Measurements from ENCODE around the gene SEPTIN8.

GRCh38 chr5:132785365-132785764, 8.3 kb upstream of the SEPTIN8 start:
- TF ChIP-seq ETV6 (CRISPR knock-in tag; conservative IDR thresholded peaks at IDR 0.05) (no peak), SETDB1 (CRISPR knock-in tag; IDR thresholded peaks at IDR 0.05; ENCODE audit: borderline replicate concordance) (no peak), ELF3 (CRISPR knock-in tag; IDR thresholded peaks at IDR 0.05) (no peak), TAF15 (IDR thresholded peaks at IDR 0.05; ENCODE audit: low read depth, low read length, poor library complexity, severe bottlenecking) (no peak), RFX5 (IDR thresholded peaks at IDR 0.05; ENCODE audit: low read depth, low read length) (no peak), BHLHE40 (IDR thresholded peaks at IDR 0.05; ENCODE audit: low read length) (no peak), CTCF (CRISPR knock-in tag; IDR thresholded peaks at IDR 0.05) (no peak)

Measured in HepG2 (cell line).